Activated CD4-positive, alpha-beta T cell treated with anti-CD3 and anti-CD28 coated beads, Interleukin-2, amount 10 ng/mL, durations not matched to agents 24 days and 14 days (primary cell): ENCODE data around the gene HMGCR. TPM values are rescaled to one million over a fixed set of nuclear protein-coding genes. Genes with fewer than 3 reads are reported as not detected.
"Not testable (repeated sequence)": the region's sequence is repeated elsewhere in the genome, so short reads cannot be mapped to it uniquely, and the experiment has no call there.

Experiments
- DNase-seq: peaks from one replicate; pipeline ENCODE4 v3.0.0; 2022
- H3K27ac Mint-ChIP-seq: one replicate; pipeline ENCODE4 v1.8.0; 2022; ENCODE audit warnings: mild to moderate bottlenecking, mixed read lengths
- H3K27me3 Mint-ChIP-seq: one replicate; pipeline ENCODE4 v1.8.0; 2022; ENCODE audit warnings: mixed read lengths
- H3K36me3 Mint-ChIP-seq: one replicate; pipeline ENCODE4 v1.8.0; 2022; ENCODE audit warnings: low read depth, mild to moderate bottlenecking, mixed read lengths
- H3K4me1 Mint-ChIP-seq: one replicate; pipeline ENCODE4 v1.8.0; 2021; ENCODE audit warnings: mixed read lengths
- H3K4me3 Mint-ChIP-seq: one replicate; pipeline ENCODE4 v1.8.0; 2022; ENCODE audit warnings: mild to moderate bottlenecking, moderate library complexity, mixed read lengths
- H3K9me3 Mint-ChIP-seq: one replicate; pipeline ENCODE4 v1.8.0; 2021; ENCODE audit warnings: mixed read lengths
- intact Hi-C: fragments of 100-400 bp; cut with micrococcal nuclease; formaldehyde crosslinking; loops from one replicate; pipeline ENCODE4 v1.15.1; 2023
- total RNA-seq: library from RNA; stranded (reverse); gene quantifications from 2 replicates; pipeline ENCODE4 v1.2.3, GENCODE V29; 2022

Gene HMGCR
- 99.9 and 112 TPM in 2 replicates for total RNA-seq

DNA sequence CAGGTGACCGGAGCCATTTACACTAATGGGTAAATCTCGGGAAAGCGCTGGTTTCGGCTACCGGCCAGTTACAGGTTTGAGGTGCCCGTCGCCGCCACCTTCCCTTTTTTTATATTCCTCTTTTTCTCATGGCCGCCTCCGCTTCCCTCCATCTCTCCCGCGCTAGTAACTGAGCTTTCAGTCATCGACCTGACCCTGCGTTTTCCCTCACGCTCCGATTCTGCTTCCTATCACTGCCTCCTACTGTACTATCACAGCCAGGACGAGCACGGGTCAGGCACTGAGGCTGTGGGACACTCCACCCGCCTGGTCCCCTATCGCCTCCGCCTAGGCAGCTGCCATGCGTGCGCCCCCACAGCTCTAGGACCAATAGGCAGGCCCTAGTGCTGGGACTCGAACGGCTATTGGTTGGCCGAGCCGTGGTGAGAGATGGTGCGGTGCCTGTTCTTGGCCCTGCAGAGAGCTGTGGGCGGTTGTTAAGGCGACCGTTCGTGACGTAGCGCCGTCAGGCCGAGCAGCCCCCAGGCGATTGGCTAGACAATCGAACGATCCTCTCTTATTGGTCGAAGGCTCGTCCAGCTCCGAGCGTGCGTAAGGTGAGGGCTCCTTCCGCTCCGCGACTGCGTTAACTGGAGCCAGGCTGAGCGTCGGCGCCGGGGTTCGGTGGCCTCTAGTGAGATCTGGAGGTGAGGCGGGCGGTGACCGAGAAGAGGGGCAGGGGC, at the start of gene HMGCR:
Gene HMGCR (plus strand): TSS at position 606 of the 722 bp plus-strand sequence. CDS start 5,386 bp downstream, outside the sequence.
- intact Hi-C loops, result loop anchor here (1.0 to 5.0 kb wide), 13 partner anchors 11 to 931 kb away; partner anchors contain the start of genes CERT1, GCNT4, GFM2 and NSA2
- Mint-ChIP-seq H3K27ac (no peak within 1 kb of the TSS), H3K4me1 (peaks cover 34% of the 10 kb centered on the region), H3K9me3 (no peaks in the 10 kb centered on the region), H3K27me3 (no peaks in the 10 kb centered on the region), H3K4me3 (no peak within 1 kb of the TSS), H3K36me3 (peaks cover 18% of the 10 kb centered on the region)
- peak; percentile 99 for DNase-seq

DNA sequence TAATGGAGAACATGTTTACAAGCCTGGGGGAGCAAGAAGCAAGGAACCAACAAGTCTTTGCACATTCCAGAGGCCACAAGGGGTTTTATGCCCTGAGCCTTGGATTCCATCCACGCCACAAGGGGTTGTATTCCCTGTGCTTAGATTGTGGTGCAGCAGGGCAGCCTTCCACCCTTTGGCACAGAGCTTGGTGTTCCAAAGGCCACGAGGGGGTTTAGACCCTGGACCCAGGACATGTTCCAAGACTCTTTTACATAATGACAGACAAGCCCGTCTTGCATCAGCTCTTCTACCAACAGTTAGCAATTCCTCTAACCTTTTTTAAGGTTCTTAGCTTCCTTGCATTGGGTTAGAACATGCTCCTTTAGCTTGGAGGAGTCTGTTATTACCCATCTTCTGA, 45.2 kb upstream of the HMGCR start:
- H3K4me1 Mint-ChIP-seq, H3K27ac Mint-ChIP-seq, H3K4me3 Mint-ChIP-seq, DNase-seq, intact Hi-C loops, H3K36me3 Mint-ChIP-seq: not testable (repeated sequence)
- H3K9me3 Mint-ChIP-seq, result peaks cover 13% of the 10 kb centered on the region
- peaks cover 14% of the 10 kb centered on the region for H3K27me3 Mint-ChIP-seq

GRCh38 chr5:75300084-75300483, 36.9 kb upstream of the HMGCR start:
- H3K9me3 Mint-ChIP-seq, result peaks cover 10% of the 10 kb centered on the region
- no peak overlapping the region for H3K4me3 Mint-ChIP-seq
- intact Hi-C loops, result no loop called here

GRCh38 chr5:75303419-75303818, 33.6 kb upstream of the HMGCR start:
- H3K27ac Mint-ChIP-seq, result no peak overlapping the region
- peaks cover 7% of the 10 kb centered on the region for H3K27me3 Mint-ChIP-seq
- peaks cover 10% of the 10 kb centered on the region for H3K9me3 Mint-ChIP-seq
- H3K36me3 Mint-ChIP-seq, result no peaks in the 10 kb centered on the region
- intact Hi-C loops, result no loop called here
- peaks cover 2% of the 10 kb centered on the region for H3K4me1 Mint-ChIP-seq
- H3K4me3 Mint-ChIP-seq, result no peak overlapping the region
- no peak for DNase-seq

More at GRCh38 chr5:75300084-75300483, 36.9 kb upstream of the HMGCR start:
- DNase-seq, result no peak
- peaks cover 5% of the 10 kb centered on the region for H3K27me3 Mint-ChIP-seq
- H3K27ac Mint-ChIP-seq, result no peak overlapping the region
- H3K36me3 Mint-ChIP-seq, result no peaks in the 10 kb centered on the region
- H3K4me1 Mint-ChIP-seq, result peaks cover 2% of the 10 kb centered on the region

DNA sequence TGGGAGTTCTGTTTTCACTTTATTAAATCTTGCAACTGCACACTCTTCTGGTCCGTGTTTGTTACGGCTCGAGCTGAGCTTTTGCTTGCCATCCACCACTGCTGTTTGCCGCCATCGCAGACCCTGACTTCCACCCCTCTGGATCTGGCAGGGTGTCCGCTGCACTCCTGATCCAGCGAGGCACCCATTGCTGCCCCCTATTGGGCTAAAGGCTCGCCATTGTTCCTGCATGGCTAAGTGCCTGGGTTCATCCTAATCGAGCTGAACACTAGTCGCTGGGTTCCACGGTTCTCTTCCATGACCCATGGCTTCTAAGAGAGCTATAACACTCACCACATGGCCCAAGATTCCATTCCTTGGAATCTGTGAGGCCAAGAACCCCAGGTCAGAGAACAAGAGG, 32.5 kb upstream of the HMGCR start:
- H3K36me3 Mint-ChIP-seq, H3K9me3 Mint-ChIP-seq, DNase-seq, intact Hi-C loops, H3K27me3 Mint-ChIP-seq, H3K4me3 Mint-ChIP-seq, H3K27ac Mint-ChIP-seq, H3K4me1 Mint-ChIP-seq: not testable (repeated sequence)

DNA sequence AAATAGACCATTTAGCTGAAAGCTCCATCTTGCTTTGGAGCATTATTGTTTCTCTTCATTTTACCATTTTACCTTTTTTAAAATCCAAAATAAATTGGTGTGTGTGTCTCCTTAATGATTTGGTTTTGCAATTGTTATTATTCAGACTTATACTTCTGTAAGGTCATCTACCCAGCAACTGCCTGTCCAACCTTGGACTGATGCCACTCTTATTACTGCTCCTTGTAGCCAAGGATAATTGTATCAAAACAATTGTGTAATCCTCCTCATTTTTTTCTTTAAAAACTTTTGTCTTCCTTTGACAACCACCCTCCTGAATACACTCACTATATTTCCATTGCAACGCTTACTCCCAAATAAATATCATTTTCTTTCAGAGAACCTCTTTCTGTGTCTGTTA, 30.3 kb upstream of the HMGCR start:
- no peak for DNase-seq
- Mint-ChIP-seq H3K36me3 (no peaks in the 10 kb centered on the region), H3K4me3 (no peak overlapping the region), H3K4me1 (no peaks in the 10 kb centered on the region), H3K9me3 (no peaks in the 10 kb centered on the region), H3K27me3 (peaks cover 10% of the 10 kb centered on the region), H3K27ac (no peak overlapping the region)
- intact Hi-C loops, result no loop called here

- no peak overlapping the region for H3K4me3 Mint-ChIP-seq
- no peak for DNase-seq
- H3K27ac Mint-ChIP-seq, result no peak overlapping the region
- no peaks in the 10 kb centered on the region for H3K36me3 Mint-ChIP-seq
- H3K9me3 Mint-ChIP-seq, result no peaks in the 10 kb centered on the region
- H3K27me3 Mint-ChIP-seq, result peaks cover 10% of the 10 kb centered on the region
- no peaks in the 10 kb centered on the region for H3K4me1 Mint-ChIP-seq
- intact Hi-C loops, result no loop called here
Observed at GRCh38 chr5:75310212-75310611, 26.8 kb upstream of the HMGCR start.

DNA sequence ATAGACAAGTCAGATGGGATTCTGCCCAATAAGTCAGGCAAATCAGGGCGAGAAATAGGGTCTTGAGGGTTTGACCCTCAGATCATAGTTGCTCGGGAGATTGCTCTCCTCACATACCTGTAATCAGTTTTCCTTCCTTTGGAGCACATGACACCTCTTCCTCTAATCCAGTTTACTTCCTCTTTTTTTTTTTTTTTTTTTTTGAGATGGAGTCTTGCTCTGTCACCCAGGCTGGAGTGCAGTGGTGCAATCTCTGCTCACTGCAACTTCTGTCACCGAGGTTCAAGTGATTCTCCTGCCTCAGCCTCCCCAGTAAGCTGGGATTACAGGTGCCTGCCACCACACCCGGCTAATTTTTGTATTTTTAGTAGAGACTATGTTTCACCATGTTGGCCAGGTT, 17.9 kb upstream of the HMGCR start:
- H3K27me3 Mint-ChIP-seq, H3K4me3 Mint-ChIP-seq, H3K36me3 Mint-ChIP-seq, DNase-seq, H3K27ac Mint-ChIP-seq, H3K9me3 Mint-ChIP-seq, intact Hi-C loops, H3K4me1 Mint-ChIP-seq: not testable (repeated sequence)

DNA sequence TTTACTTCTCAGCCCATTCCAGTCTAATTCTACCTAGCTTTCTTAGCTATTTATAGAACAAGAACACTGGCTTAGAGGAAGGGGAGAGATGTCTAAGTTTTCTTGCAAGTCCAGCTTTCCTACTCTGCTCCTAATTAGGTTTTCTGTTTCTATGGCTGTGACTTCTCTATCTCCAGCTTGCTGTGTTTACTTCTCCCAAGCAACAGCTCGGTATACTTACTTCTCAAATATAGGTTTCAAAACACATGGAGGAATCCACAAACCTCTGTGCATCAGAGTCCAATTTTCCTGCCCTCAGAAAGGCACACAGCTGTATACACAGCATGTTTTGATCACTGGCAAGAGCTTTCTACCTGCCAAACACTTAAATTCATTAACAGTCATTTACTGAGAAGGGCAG, 17.4 kb upstream of the HMGCR start:
- Mint-ChIP-seq H3K4me3 (no peak overlapping the region), H3K27ac (no peak overlapping the region), H3K36me3 (no peaks in the 10 kb centered on the region), H3K9me3 (no peaks in the 10 kb centered on the region), H3K4me1 (peaks cover 10% of the 10 kb centered on the region), H3K27me3 (no peaks in the 10 kb centered on the region)
- no peak for DNase-seq
- intact Hi-C loops, result loop anchor here (2.0 kb wide), 1 partner anchor 17 kb away; the partner anchor contains the start of gene HMGCR

DNA sequence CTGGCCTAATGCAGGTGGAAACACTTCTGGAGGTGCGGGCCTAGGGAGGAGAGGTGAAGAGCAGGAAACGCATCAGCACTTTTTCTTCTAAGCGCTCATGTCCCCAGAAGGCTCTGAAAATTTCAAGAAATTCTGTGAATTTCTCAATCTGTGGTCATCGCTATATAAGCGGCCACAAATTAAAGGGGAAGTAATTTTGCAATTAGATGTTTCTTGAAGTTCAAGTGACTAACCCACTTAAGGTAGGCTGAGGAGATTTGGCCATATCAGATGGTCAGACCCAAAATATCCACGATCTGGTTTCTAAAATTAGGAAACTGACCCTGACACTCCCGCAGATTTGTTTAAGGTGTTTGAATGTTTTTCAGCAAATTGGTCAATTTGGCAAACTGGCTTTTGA, 16.6 kb upstream of the HMGCR start:
- no peaks in the 10 kb centered on the region for H3K27me3 Mint-ChIP-seq
- peak; percentile 44 for DNase-seq
- intact Hi-C loops, result loop anchor here (2.0 kb wide), 1 partner anchor 16 kb away; the partner anchor contains the start of gene HMGCR
- no peaks in the 10 kb centered on the region for H3K36me3 Mint-ChIP-seq
- no peak overlapping the region for H3K27ac Mint-ChIP-seq
- H3K4me1 Mint-ChIP-seq, result peaks cover 18% of the 10 kb centered on the region
- H3K9me3 Mint-ChIP-seq, result no peaks in the 10 kb centered on the region
- H3K4me3 Mint-ChIP-seq, result no peak overlapping the region

GRCh38 chr5:75322066-75322465, 15.0 kb upstream of the HMGCR start:
- DNase-seq, result no peak
- no peak overlapping the region for H3K27ac Mint-ChIP-seq
- H3K36me3 Mint-ChIP-seq, result no peaks in the 10 kb centered on the region
- H3K9me3 Mint-ChIP-seq, result no peaks in the 10 kb centered on the region
- H3K4me1 Mint-ChIP-seq, result peaks cover 19% of the 10 kb centered on the region
- H3K27me3 Mint-ChIP-seq, result no peaks in the 10 kb centered on the region
- intact Hi-C loops, result no loop called here
- no peak overlapping the region for H3K4me3 Mint-ChIP-seq

DNA sequence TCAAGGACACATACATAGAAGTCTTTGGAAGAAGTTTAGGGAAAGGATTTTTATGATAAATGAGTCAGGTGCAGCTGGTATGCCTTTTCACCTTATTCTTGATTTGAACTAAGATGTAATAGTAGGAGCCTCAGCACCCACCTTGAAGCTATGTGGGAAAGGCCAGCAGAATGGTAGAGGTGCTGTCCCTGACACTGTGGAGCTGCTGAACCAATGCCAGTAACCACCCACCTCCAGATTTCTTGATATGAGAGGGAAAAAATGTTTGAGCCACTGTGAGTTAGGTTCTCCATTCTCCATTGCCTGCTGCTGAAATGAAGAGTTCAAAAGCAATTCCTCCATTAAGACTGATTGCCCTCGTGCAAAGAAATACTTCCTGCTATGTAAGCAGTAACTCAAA, 12.2 kb upstream of the HMGCR start:
- no peaks in the 10 kb centered on the region for H3K36me3 Mint-ChIP-seq
- peaks cover 19% of the 10 kb centered on the region for H3K4me1 Mint-ChIP-seq
- H3K9me3 Mint-ChIP-seq, result no peaks in the 10 kb centered on the region
- no peaks in the 10 kb centered on the region for H3K27me3 Mint-ChIP-seq
- no peak for DNase-seq
- H3K4me3 Mint-ChIP-seq, result peak overlapping the region; percentile 64
- intact Hi-C loops, result loop anchor here (1.0 kb wide), 1 partner anchor 12 kb away; no protein-coding TSS in a partner anchor
- peak overlapping the region; percentile 87 for H3K27ac Mint-ChIP-seq

DNA sequence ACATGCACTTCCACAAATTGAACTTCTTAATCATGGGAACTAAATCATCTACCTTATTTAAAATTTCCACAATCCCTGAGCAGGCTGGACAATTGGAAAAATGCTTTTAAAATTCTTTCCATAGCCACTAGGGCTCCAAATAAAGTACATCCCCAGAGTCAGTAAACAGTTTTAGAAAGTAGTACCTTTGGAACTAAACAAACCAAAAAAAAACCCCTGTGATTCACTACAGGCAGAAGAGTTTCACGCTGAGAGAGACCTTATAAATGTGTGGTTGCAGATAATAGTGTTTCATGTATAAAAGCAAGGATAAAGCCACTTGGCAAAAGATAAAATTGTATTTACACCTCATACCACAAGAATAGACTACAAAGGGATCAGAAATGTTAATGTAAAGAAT, 11.8 kb upstream of the HMGCR start:
- peak overlapping the region; percentile 64 for H3K4me3 Mint-ChIP-seq
- no peaks in the 10 kb centered on the region for H3K36me3 Mint-ChIP-seq
- no peaks in the 10 kb centered on the region for H3K27me3 Mint-ChIP-seq
- intact Hi-C loops, result loop anchor here (1.0 kb wide), 1 partner anchor 11 kb away; no protein-coding TSS in a partner anchor
- peak overlapping the region; percentile 87 for H3K27ac Mint-ChIP-seq
- H3K4me1 Mint-ChIP-seq, result peaks cover 19% of the 10 kb centered on the region
- H3K9me3 Mint-ChIP-seq, result no peaks in the 10 kb centered on the region
- no peak for DNase-seq

DNA sequence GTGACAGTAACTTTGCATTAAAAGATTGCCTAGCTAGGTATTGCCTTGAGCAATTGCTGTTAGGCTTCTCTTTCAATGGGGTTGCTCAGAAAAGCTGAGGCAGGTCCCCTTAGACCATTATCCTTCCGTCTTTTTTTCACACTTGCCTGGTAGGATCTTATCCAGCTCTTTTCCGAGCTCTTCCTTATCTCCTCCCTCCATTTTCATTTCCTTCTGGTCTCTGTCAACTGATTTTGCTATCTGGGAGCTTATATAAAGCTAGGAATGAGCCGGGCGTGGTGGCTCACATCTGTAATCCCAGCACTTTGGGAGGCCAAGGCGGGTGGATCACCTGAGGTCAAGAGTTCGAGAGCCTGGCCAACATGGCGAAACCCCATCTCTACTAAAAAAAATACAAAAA, 6.6 kb upstream of the HMGCR start:
- no peak for DNase-seq
- H3K9me3 Mint-ChIP-seq, result no peaks in the 10 kb centered on the region
- H3K4me1 Mint-ChIP-seq, result peaks cover 4% of the 10 kb centered on the region
- H3K27me3 Mint-ChIP-seq, result no peaks in the 10 kb centered on the region
- intact Hi-C loops, result no loop called here
- H3K36me3 Mint-ChIP-seq, result no peaks in the 10 kb centered on the region
- no peak overlapping the region for H3K27ac Mint-ChIP-seq
- no peak overlapping the region for H3K4me3 Mint-ChIP-seq
